Pons (tissue), 1 donor: Measurements from ENCODE around the gene MVP.
"Not testable (repeated sequence)": the region's sequence is repeated elsewhere in the genome, so short reads cannot be mapped to it uniquely, and the experiment has no call there.

Experiments
- DNase-seq: peaks from one replicate; pipeline ENCODE4 v3.0.0-alpha.2; 2016; ENCODE audit warnings: low spot score

The MVP gene

DNA sequence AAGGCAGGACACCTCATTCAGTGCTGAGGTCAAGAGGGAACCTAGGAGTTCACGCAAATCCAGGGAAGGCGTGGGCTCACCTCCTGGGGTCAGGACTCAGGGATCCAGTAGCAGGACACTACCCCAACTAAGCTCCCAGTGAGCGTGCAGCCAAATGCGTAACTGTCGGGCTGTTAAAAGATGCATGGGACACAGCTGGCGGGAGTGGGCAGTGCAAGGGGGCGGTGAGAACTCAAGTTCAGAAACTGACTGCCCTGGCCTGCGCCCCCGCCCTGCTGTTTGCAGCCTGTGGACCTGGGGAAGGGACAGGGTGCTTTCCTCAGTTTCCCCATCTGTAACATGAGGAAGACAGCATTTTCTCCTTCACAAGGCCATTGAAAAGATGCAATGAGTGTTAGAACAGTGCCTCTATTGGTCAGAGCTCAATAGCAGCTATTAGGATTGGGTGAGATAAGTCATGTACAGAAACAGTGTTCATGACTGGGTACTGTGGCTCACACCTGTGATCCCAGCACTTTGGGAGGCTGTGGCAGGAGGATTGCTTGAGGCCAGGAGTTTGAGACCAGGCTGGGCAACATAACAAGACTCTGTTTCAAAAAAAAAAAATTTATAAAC lies 22.6 kb downstream of the MVP start:
- no peak for DNase-seq

DNA sequence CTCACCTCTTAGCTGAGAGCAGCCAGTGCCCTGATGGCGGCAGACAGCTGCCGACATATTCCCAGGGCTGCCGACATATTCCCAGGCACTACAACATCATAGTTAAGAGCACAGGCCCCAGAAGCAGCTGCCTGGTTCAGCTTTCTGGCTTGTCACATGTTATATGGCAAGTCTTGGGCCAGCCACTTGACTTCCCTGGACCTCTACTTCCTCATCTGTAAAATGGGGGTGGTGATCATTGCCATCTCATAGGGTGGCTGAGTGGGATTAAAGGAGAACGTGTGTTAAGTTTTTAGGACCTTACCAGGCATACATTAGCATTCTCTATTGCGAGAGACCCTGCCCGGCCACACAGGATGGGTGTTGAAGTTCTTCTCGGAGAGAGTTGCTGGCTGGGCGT lies 23.7 kb downstream of the MVP start:
- DNase-seq = no peak

DNA sequence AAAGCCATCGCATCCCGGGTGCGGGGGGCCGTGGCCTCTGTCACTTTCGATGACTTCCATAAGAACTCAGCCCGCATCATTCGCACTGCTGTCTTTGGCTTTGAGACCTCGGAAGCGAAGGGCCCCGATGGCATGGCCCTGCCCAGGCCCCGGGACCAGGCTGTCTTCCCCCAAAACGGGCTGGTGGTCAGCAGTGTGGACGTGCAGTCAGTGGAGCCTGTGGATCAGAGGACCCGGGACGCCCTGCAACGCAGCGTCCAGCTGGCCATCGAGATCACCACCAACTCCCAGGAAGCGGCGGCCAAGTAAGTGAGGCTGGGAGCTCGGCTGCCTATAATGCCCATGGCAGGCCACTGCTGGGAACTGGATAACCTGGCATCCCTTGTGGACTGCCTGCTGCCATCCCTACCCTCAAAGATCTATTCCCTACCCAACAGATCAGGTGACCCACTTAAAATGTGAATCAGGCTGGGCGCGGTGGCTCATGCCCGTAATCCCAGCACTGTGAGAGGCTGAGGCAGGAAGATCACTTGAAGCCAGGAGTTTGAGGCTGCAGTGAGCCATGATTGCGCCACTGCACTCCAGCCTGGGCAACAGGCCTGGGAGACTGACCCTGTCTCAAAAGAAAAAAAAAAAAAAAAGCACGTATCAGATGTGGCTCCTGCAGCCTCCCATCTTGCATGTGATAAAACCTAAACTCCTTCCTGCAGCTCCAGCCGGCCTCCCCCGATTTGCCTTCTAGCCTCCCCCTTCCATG lies 24.5 kb downstream of the MVP start:
- DNase-seq = no peak

DNA sequence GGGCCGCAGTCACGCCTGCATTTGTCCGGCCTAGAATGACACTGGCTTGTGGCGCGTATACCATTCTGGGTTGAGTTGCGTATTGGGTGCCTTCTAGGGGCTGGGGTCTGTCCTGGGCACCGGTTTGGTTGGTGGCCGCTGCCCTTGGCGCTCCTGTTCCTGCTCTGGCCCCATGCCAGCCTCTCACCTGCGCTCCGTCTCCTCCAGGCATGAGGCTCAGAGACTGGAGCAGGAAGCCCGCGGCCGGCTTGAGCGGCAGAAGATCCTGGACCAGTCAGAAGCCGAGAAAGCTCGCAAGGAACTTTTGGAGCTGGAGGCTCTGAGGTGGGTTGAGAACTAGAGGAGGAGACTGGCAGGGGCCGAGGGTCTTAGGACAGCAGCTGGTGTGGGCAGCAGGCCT lies 25.4 kb downstream of the MVP start:
- DNase-seq = no peak

DNA sequence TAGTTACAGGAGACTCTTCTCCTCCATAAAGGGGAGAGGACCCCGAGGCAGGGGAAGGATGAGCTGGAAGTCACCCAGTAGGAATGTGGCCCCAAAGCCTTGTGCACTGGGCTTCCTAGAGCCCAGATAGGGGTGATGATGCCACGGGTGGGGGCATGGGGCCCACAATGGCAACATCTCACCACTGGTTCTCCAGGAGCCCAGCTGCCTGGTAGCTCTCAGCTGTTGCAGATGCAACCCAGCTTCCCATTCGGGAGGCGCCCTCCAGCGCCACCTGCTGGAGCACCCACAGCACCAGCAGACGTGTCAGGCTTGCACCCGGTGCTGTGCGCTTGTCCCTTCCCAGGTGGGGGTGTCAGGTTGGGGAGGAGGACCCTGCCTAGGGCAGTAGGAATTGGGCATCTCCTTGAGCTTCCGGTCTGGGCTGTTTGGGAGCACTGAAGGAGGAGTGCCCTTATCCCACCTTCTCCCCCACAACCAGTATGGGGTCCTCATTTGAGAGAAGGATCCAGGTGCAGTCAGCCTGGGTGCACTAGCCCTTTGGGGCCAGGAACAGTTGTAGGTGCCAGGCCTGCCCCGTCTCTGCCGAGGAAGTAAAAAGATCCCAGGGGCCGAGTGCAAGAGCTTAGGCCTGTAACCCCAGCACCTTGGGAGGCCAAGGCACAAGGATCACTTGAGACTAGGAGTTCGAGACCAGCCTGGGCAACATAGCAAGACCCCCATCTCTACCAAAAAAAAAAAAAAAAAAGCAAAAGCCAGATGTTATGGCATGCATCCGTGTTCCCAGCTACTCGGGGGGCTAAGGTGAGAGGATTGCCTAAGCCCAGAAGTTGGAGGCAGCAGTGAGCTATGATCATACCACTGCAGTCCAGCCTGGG lies 28.4 kb downstream of the MVP start:
- peak; percentile 55 for DNase-seq

DNA sequence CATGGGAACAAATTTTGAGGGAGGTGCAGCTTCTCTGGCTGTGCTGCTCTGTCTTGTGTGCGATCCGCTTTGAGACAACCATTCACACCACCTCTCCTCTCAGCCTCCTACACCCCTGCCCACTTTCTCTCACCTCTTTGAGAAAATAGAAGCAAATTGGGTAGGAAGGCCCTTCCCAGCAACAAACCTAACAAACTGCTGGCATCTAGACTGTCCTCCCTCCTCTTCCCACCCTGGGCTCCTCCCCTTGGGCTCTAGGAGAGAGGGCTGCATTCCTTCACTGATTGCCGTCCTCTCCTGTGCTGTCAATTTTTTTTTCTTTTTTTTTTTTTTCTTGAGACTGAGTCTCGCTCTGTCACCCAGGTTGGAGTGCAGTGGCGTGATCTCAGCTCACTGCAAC lies 29.2 kb downstream of the MVP start:
- DNase-seq = no peak

DNA sequence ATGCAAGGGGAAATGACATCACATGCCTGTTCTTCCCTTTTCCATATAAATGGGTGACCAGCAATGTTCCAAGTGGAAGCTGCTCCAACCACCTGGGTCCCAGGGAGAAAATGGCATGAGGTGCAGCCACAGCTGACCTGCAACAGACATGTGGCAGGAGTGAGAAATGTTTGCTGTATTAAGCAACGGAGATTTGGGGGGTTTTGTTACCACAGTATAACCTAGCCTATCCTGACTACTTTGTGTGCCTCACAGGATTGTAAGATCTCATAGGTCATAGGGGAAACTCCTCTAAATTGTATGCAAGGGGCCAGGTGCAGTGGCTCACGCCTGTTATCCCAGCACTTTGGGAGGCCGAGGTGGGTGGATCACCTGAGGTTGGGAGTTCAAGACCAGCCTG lies 30.7 kb downstream of the MVP start:
- DNase-seq = no peak

DNA sequence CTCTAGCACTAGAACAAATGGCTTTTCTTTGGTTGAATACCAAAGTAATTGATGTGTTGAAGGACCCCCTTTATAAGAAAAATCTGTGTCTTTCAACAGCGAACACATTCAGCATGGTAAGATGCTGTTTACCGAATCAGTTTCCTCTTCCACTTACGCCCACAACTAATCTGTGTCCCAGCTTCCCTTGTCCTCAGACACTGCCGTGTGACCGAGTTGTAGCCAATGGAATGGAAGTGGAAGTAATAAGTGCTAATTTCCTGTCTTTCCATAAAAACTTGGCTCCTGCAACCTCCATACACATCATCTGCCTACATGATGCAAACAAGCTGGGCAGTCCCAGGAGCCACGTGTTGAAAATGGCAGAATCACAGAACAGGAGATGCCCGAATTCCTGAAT lies 32.4 kb downstream of the MVP start:
- DNase-seq = peak; percentile 40

DNA sequence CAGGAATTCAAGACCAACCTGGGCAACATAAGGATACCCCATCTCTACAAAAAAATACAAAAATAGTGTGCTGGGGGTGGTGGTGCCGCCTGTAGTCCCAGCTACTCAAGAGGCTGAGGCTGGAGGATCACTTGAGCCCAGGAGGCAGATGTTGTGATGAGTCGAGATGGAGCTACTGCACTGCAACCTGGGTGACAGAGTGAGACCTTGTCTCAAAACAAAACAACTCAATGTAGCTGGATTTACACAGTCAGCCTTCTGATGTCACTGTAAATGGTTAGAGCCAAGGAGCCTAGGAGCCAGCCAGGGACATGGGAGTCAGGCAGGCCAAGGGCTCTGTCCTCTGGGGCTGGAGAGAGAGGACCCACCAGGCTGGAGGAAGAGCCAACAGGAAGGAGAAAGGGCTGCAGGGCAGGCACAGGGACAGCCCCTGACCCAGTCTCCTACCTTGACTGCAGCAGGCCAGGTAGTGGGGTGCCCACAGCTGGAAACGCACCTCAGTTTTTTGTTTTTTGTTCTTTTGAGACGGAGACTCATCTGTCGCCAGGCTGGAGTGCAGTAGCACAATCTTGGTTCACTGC lies 34.3 kb downstream of the MVP start:
- DNase-seq = no peak

DNA sequence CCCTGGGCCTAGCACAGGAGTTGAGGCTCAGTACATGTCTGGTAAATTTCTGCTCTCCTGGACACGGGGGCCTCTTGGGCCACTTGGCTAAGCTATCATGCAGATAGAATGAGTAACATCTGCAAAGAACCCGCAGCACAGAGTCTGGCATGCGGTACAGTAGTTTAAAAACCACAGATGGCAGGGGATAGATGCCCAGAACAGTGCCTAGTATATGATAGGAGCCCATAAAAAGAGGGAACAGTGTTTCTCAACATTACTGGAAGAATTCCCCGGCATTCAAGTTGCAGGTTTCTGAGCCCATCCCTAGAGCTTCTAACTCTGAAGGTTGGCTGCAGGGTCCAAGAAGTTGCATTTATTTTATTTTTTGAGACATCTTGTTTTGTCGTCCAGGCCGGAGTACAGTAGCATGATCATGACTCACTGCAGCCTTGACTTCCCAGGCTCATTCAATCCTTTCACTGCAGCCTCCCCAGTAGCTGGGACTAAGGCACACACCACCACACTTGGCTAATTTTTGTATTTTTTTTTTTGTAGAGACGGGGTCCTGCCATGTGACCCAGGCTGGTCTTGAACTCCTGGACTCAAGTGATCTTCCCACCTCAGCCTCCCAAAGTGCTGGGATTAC lies 37.0 kb downstream of the MVP start:
- DNase-seq = no peak

DNA sequence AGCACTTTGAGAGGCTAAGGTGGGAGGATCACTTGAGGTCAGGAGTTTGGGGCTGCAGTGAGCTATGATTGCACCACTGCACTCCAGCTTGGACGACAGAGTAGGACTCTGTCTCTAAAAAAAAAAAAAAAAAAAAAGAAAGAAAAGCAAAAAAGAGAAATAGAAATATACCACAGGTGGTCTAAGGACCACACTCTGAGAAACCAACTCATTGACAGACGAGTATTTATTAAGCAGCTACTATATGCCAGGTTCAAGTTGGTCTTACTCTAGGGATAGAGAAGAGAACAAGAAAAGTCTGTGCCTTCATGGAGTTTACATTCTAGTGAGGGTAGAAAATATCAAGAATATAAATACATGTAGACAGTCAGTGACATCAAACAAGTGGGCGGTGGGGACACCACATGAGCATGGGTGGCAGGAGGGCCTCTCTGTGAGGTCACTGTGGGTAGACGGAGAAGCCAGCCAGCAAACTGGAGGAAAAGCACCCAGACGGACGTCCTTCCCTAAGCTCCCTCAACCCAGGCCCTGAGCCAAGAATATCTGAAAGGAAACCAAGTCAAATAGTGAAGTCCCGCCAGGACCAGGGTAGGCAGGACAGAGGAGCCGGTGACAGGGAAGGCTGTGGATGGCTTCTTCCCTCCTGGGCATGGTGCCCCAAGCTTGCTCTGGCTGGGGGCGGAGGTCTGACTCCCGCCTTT lies 38.0 kb downstream of the MVP start:
- DNase-seq = peak; percentile 41

DNA sequence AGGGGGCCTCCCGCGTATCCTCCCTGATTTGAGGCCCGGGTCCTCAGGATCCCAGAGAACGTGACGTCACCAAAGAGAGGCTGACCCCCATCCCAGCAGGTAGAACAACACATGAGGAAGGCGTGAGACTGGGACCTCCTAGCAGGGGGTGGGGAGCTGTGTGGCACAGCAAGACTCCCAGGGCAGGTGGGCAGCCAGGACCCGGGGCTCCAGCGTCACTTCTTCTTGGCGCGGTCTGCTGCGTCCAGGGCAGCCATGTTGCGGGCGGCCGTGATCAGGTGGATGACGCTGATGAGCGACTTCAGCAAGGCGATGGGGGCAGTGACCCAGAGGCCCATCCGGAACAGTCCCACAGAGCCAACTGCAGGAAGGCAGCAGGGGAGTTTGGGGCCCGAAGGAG lies 38.7 kb downstream of the MVP start:
- no peak for DNase-seq

DNA sequence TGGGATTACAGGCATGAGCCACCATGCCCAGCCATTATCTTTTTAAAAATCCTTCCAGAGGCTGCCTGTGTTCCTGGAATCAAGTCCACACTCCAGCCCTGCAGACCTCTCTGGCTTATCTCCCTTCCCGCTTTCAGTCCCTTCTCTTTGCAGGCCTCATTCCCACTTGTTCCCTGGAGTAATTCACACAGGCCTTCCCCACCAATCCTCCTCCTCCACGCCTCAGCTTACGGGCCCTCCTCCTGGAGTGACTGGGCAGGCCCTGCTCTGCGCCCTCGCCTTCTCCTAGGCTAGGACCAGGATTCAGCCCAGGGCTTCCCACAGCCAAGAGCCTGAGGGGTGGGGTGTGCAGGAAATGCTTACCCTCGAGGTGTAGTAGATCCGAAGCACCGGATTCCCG lies 40.0 kb downstream of the MVP start:
- no peak for DNase-seq

DNA sequence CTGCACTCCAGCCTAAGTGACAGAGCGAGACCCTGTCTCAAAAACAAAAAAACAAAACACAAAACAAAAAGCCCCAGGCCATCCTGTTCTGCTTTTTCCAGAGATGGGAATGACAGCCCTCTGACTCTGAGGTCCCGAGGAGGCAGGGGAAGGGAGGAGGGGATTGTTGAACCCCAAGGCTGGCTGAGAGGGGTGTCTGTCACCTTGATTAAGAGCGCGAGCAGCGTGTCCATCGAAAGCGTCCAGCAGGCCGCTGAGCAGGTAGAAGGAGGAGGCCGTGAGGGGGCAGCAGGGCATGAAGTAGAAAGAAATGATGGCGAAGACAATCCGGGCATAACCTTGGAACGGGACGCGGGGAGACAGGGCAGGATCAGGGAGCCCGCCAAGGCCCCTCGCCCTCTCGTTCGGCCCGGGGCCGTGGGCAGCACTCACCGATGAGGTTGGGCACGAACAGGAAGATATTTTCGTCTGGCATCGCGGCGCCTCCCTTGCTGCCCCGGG lies 42.2 kb downstream of the MVP start:
- peak; percentile 25 for DNase-seq

DNA sequence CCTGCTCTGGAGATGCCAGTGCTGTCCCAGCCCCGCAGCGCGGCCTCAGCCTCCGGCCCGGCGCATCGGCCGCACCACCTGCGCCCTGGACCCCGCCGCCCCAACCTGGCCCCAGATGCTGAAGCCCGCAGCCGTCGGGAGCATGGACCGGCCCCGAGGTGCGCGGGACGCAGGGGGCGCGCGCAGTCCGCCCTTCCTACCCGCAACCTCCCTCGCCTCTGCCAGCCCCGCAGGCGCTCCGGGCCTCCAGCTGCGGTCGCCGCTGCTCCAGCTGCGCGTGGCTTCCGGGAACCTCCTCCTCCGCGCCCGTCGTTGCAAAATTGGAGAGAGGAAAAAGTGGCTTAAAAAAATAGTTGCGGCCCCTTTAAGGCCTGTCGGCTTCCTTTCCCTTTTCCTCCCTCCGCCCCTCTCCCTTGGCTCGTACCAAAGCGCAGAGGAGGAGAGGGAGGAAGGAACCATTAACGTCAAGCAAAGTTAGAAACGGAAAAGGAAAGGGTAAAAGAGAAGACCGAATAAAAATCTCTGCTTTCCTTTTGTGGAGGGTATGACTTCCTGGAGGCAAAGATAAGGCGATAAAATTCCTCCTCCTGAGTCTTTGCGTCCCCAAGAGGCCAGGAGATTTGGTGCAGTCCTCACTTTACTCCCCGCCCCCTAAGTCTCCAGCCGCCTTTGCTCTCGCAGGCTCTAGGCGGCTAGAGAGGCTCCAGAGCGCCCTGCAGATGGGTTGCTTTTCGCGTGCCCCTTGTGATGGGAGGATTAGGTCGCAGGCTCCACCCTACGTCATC lies 42.8 kb downstream of the MVP start, which contains the start of gene CDIPT:
CDIPT (minus strand) TSS at position 343 of the 785 bp plus-strand sequence. CDS start 369 bp downstream, outside the sequence.
- peak; percentile 98 for DNase-seq

DNA sequence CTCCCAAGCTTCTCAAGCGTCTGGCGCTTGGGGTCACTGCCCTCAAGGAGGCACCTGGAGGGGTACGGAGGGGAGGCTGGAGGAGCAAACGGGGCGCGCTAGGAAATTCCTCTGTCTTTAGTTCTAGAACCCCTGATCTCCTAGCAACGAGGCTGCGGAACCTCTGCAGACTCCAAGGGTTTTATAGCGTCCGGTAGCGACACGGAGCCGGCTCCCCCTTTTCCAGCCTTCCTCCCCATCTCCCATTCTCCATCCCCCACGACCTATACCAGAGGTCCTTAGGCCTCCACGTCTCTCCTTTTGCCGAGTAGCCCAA lies 43.4 kb downstream of the MVP start:
- no peak for DNase-seq

DNA sequence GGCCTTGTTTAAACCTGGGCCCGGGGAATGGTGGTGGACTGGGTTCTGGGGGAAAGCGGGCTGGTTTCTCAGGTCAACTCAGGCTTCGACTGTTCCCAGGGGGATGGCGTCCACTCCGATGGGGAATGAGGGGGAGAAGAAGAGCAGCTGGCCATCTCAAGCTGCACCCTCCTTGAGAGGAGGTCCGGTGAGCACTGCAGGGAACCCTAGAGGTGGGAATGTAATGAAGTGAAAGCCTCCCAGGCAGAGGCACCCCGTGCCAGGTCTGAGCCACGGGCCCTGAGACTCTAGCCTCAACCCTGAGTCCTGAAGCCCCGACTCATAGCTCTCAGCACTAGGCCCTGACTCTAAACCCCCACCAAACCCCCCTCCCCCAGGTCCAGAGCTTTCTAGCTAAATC lies 43.9 kb downstream of the MVP start:
- DNase-seq = no peak

DNA sequence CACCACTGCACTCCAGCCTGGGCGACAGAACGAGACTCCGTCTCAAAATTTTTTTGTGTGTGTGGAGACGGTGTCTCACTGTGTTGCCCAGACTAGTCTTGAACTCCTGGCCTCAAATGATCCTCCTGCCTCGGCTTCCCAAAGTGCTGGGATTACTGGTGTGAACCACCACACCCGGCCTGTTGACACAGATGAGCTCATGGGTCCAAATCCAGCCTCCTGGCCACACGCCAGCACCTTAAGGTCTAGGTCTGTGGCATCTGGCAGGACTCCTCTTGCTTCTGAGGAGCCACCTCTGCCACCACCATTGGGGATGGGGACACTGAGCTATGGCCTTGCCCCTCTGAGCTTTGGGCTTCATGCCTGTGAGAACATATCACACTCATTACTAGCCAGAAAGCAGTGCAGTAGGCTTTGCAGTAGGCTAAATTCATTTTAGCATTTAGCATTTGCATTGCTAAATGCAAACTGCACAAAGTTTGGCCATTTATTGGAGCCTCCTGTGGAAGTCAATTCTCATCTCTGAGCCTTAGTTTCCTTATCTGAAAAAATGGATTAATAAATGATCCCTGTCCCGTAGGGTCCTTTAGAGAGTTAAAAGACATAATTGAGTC lies 48.2 kb downstream of the MVP start:
- DNase-seq = no peak

DNA sequence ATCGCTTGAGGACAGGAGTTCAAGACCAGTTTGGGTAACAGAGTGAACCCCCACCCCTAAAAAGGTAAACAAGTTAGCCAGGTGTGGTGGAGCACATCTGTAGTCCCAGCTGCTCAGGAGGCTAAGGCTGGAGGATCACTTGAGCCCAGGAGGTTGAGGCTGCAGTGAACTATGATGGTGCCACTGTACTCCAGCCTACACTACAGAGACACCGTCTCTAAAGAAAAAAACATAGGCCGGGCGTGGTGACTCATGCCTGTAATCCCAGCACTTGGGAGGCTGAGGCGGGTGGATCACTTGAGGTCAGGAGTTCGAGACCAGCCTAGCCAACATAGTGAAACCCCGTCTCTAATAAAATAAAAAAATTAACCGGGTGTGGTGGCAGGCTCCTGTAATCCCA lies 48.8 kb downstream of the MVP start:
- not testable (repeated sequence) for DNase-seq
